Measurements from ENCODE around the gene C2CD4C. TPM values are rescaled to one million over a fixed set of nuclear protein-coding genes. Genes with fewer than 3 reads are reported as not detected.

Gene C2CD4C
- total RNA-seq, 1 experiment from 2014 or later, result 7.1 TPM

DNA sequence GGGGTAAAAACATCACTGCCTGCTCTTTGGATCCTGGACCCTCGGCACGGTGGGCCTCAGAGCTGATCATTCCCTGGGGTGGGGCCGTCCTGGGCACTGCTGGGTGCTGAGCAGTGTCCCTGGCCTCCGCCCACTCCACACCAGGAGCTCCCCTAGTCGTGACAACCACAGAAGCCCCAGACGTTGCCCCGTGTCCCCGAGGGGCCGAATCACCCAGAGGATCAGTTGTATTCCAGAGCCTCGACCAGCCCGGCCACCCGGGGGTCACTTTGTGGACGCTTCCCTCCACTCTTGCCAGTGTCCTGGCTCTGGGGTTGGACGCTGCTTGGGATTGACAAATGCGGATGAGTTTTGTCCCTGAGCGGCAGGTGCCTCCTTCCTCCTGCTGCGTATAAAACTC is 10.2 kb downstream of the C2CD4C start:
- ChIA-PET CTCF (no interaction called here), RAD21 (ENCODE audit: low non-redundant PET in 1 of 2, low total read pairs in 2 of 2, uncharacterized antibody in 2 of 2, unreplicated experiment in 2 of 2) (no interaction called here), POLR2A (no interaction called here)
- ATAC-seq, result no peak
- Histone ChIP-seq H3K36me3 (ENCODE audit: control insufficient read depth in 1 of 2, insufficient read depth in 2 of 2, low read length in 2 of 2) (no peaks in the 10 kb centered on the region), H3K9ac (ENCODE audit: low read length) (no peak overlapping the region), H2AFZ (ENCODE audit: low read depth, low read length, poor library complexity, severe bottlenecking) (no peak overlapping the region), H3K4me2 (ENCODE audit: low read length) (no peak overlapping the region), H3K9me3 (ENCODE audit: control insufficient read depth in 1 of 2, insufficient read depth in 1 of 2, low read depth in 1 of 2, low read length in 2 of 2) (peaks cover 0 to 6% of the 10 kb centered on the region in 2 experiments; a peak in 1 of 4 replicates), H3K27me3 (ENCODE audit: insufficient read depth, low read length) (no peaks in the 10 kb centered on the region), H3K9me2 (ENCODE audit: insufficient read depth) (no peaks in the 10 kb centered on the region), H3K79me2 (ENCODE audit: insufficient read depth, low read length) (no peaks in the 10 kb centered on the region), H3K27ac (ENCODE audit: low read depth, low read length) (no peak overlapping the region), H4K20me1 (ENCODE audit: insufficient read depth) (no peaks in the 10 kb centered on the region), H3K4me3 (replicated peaks in 1 of 2; ENCODE audit: low read depth in 1 of 2, low read length in 2 of 2) (no peak overlapping the region), H3K4me1 (ENCODE audit: control insufficient read depth in 1 of 2, insufficient read depth in 2 of 2, low read length in 2 of 2) (no peaks in the 10 kb centered on the region)
- no peak for TF ChIP-seq CBX3 (IDR thresholded peaks at IDR 0.05; ENCODE audit: low read depth)
- no peak for TF ChIP-seq EZH2phosphoT487 (IDR thresholded peaks at IDR 0.05; ENCODE audit: borderline replicate concordance)
- TF ChIP-seq ZFX (IDR thresholded peaks at IDR 0.05), result no peak
- no peak for TF ChIP-seq YY1 (IDR thresholded peaks at IDR 0.05; ENCODE audit: extremely low read depth, insufficient replicate concordance, low read depth, low read length)
- no peak for TF ChIP-seq CTCF (IDR thresholded peaks at IDR 0.05 in 2 of 3, conservative IDR thresholded peaks at IDR 0.05 in 1 of 3; ENCODE audit: borderline replicate concordance in 1 of 3, insufficient read depth in 1 of 3, low read depth in 2 of 3, low read length in 2 of 3)
- TF ChIP-seq, protein P1, sequence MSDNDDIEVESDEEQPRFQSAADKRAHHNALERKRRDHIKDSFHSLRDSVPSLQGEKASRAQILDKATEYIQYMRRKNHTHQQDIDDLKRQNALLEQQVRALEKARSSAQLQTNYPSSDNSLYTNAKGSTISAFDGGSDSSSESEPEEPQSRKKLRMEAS (IDR thresholded peaks at IDR 0.05), result no peak
- TF ChIP-seq POLR2AphosphoS5 (IDR thresholded peaks at IDR 0.05; ENCODE audit: low read depth, low read length), result no peak
- TF ChIP-seq RAD21 (IDR thresholded peaks at IDR 0.05; ENCODE audit: low read depth), result no peak
- TF ChIP-seq FOSL1 (IDR thresholded peaks at IDR 0.05; ENCODE audit: low read depth), result no peak
- TF ChIP-seq TCF7L2 (IDR thresholded peaks at IDR 0.05; ENCODE audit: borderline replicate concordance, extremely low read depth, insufficient read depth, insufficient read length), result no peak
- TF ChIP-seq, protein P2, sequence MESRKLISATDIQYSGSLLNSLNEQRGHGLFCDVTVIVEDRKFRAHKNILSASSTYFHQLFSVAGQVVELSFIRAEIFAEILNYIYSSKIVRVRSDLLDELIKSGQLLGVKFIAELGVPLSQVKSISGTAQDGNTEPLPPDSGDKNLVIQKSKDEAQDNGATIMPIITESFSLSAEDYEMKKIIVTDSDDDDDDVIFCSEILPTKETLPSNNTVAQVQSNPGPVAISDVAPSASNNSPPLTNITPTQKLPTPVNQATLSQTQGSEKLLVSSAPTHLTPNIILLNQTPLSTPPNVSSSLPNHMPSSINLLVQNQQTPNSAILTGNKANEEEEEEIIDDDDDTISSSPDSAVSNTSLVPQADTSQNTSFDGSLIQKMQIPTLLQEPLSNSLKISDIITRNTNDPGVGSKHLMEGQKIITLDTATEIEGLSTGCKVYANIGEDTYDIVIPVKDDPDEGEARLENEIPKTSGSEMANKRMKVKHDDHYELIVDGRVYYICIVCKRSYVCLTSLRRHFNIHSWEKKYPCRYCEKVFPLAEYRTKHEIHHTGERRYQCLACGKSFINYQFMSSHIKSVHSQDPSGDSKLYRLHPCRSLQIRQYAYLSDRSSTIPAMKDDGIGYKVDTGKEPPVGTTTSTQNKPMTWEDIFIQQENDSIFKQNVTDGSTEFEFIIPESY (IDR thresholded peaks at IDR 0.05; ENCODE audit: extremely low read depth, insufficient replicate concordance, low read length), result no peak
- no peak for TF ChIP-seq SIN3A (IDR thresholded peaks at IDR 0.05; ENCODE audit: low read depth)
- no peak for TF ChIP-seq SRF (IDR thresholded peaks at IDR 0.05; ENCODE audit: low read depth)
- no peak for TF ChIP-seq ATF3 (IDR thresholded peaks at IDR 0.05)
- TF ChIP-seq EGR1 (IDR thresholded peaks at IDR 0.05; ENCODE audit: low read depth), result no peak
- no peak for TF ChIP-seq CEBPB (IDR thresholded peaks at IDR 0.05; ENCODE audit: low read depth)
- TF ChIP-seq ELF1 (IDR thresholded peaks at IDR 0.05; ENCODE audit: borderline replicate concordance, low read depth), result no peak
- TF ChIP-seq EZH2 (IDR thresholded peaks at IDR 0.05), result no peak
- no TSS peak for BruUV-seq (replicated peaks)
- DNase-seq (ENCODE audit: low read depth, low spot score), result no peak
- intact Hi-C loops (cut with micrococcal nuclease), result no loop called here

Data from HCT116 (cell line).